Measurements from ENCODE around the gene MYLK4. TPM values are rescaled to one million over a fixed set of nuclear protein-coding genes. Genes with fewer than 3 reads are reported as not detected.

Gene MYLK4
- total and polyA plus RNA-seq, 4 donors = 0.07 to 0.65 (median 0.39) TPM

DNA sequence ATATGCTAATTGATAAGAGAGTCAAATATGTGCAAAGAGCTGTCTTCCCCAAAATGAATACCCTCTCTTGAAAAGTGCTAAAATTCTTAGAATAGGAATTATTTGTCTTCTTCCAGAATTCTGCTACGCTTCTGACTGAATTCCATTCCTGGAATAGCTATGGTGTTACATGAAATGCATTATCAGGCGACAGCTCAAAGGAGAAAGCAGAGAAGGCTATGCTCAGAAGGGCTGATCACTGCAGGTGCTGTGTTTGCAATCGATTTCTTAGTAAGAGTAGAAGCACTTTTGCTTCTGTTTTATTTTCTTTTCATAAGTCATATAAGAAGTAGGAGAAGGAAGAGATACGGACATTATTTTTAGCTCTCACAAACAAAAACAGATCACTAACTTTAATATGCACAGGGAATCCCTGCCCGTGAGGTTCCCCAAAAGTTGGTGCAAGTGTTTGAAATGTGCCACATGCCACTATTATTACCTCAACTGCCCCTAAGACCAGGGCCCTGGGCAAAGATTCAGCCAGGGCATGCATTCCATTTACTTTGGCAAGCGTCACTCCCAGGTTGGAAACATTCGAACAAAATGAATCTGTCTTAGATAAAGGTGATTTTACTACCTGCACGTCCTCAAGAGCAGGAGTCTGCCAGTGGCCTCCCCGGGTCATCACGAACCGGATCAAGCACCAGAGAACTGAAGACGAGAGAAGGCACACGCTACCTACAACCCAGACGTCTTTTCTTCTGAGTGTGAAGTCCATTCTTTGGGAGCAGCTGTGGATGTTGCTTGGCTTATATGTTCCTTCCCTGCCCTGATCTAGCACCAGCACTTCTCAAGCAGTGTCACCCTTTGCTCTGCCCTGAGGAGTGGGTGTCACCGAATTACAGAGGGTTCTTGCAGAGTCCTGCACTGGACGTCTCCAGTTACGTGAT, 7.2 kb downstream of the MYLK4 start:
- DNase-seq (ENCODE audit: low spot score) = no peak
- 48% methylated on average over 17 of the region's 17 CpGs for WGBS
- no peaks in the 10 kb centered on the region for H3K36me3 ChIP-seq (ENCODE audit: control insufficient read depth in 4 of 4, insufficient read depth in 3 of 4, low read depth in 1 of 4, low read length in 3 of 4)
- TF ChIP-seq YY1 (IDR thresholded peaks at IDR 0.05) = no peak
- no peak for TF ChIP-seq GABPA (IDR thresholded peaks at IDR 0.05 in 1 of 2, conservative IDR thresholded peaks at IDR 0.05 in 1 of 2)
- no peak for TF ChIP-seq SP1 (IDR thresholded peaks at IDR 0.05)
- TF ChIP-seq, protein P1, sequence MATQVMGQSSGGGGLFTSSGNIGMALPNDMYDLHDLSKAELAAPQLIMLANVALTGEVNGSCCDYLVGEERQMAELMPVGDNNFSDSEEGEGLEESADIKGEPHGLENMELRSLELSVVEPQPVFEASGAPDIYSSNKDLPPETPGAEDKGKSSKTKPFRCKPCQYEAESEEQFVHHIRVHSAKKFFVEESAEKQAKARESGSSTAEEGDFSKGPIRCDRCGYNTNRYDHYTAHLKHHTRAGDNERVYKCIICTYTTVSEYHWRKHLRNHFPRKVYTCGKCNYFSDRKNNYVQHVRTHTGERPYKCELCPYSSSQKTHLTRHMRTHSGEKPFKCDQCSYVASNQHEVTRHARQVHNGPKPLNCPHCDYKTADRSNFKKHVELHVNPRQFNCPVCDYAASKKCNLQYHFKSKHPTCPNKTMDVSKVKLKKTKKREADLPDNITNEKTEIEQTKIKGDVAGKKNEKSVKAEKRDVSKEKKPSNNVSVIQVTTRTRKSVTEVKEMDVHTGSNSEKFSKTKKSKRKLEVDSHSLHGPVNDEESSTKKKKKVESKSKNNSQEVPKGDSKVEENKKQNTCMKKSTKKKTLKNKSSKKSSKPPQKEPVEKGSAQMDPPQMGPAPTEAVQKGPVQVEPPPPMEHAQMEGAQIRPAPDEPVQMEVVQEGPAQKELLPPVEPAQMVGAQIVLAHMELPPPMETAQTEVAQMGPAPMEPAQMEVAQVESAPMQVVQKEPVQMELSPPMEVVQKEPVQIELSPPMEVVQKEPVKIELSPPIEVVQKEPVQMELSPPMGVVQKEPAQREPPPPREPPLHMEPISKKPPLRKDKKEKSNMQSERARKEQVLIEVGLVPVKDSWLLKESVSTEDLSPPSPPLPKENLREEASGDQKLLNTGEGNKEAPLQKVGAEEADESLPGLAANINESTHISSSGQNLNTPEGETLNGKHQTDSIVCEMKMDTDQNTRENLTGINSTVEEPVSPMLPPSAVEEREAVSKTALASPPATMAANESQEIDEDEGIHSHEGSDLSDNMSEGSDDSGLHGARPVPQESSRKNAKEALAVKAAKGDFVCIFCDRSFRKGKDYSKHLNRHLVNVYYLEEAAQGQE (IDR thresholded peaks at IDR 0.05) = no peak
- TF ChIP-seq, protein P2, sequence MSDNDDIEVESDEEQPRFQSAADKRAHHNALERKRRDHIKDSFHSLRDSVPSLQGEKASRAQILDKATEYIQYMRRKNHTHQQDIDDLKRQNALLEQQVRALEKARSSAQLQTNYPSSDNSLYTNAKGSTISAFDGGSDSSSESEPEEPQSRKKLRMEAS (IDR thresholded peaks at IDR 0.05) = no peak
- TF ChIP-seq TAF1 (conservative IDR thresholded peaks at IDR 0.05) = no peak
- TF ChIP-seq FOXA1 (IDR thresholded peaks at IDR 0.05) = no peak
- TF ChIP-seq FOXA2 (IDR thresholded peaks at IDR 0.05) = no peak
- TF ChIP-seq RXRA (IDR thresholded peaks at IDR 0.05) = peak in 1 of 2 donors; percentile 50
- TF ChIP-seq HNF4A (conservative IDR thresholded peaks at IDR 0.05) = peak in 1 of 2 donors; percentile 48
- no peak for TF ChIP-seq NR2F2 (IDR thresholded peaks at IDR 0.05)
- TF ChIP-seq JUND (IDR thresholded peaks at IDR 0.05) = peak in 1 of 2 donors; percentile 12
- TF ChIP-seq, protein P3, sequence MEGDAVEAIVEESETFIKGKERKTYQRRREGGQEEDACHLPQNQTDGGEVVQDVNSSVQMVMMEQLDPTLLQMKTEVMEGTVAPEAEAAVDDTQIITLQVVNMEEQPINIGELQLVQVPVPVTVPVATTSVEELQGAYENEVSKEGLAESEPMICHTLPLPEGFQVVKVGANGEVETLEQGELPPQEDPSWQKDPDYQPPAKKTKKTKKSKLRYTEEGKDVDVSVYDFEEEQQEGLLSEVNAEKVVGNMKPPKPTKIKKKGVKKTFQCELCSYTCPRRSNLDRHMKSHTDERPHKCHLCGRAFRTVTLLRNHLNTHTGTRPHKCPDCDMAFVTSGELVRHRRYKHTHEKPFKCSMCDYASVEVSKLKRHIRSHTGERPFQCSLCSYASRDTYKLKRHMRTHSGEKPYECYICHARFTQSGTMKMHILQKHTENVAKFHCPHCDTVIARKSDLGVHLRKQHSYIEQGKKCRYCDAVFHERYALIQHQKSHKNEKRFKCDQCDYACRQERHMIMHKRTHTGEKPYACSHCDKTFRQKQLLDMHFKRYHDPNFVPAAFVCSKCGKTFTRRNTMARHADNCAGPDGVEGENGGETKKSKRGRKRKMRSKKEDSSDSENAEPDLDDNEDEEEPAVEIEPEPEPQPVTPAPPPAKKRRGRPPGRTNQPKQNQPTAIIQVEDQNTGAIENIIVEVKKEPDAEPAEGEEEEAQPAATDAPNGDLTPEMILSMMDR (IDR thresholded peaks at IDR 0.05; ENCODE audit: low read depth, low read length, missing input control) = no peak
- no peaks in the 10 kb centered on the region for H3K9me3 ChIP-seq (ENCODE audit: control insufficient read depth in 4 of 4, low read length in 3 of 4)
- H3K9ac ChIP-seq (ENCODE audit: low read depth in 1 of 2, low read length in 2 of 2) = no peak overlapping the region
- H3K4me1 ChIP-seq (ENCODE audit: control insufficient read depth in 4 of 4, insufficient read depth in 4 of 4, low read length in 3 of 4) = peaks cover 0 to 20% (median 16%) of the 10 kb centered on the region in 4 donors
- H3K27me3 ChIP-seq (ENCODE audit: control insufficient read depth in 4 of 4, insufficient read depth in 4 of 4, low read length in 3 of 4) = no peaks in the 10 kb centered on the region
- H3K27ac ChIP-seq (ENCODE audit: low read depth in 1 of 2, low read length in 2 of 2) = no peak overlapping the region
- H3K4me3 ChIP-seq (ENCODE audit: low read depth in 1 of 3, low read length in 3 of 3) = peak overlapping the region in 1 of 3 donors; percentile 4

- no peak overlapping the region for H3K4me3 ChIP-seq (ENCODE audit: low read depth in 1 of 3, low read length in 3 of 3)
- TF ChIP-seq RXRA (IDR thresholded peaks at IDR 0.05) = no peak
- TF ChIP-seq, protein P1 (IDR thresholded peaks at IDR 0.05) = no peak
- no peak for TF ChIP-seq SP1 (IDR thresholded peaks at IDR 0.05)
- no peaks in the 10 kb centered on the region for H3K9me3 ChIP-seq (ENCODE audit: control insufficient read depth in 4 of 4, low read length in 3 of 4)
- H3K27me3 ChIP-seq (ENCODE audit: control insufficient read depth in 4 of 4, insufficient read depth in 4 of 4, low read length in 3 of 4) = no peaks in the 10 kb centered on the region
- DNase-seq (ENCODE audit: low spot score) = no peak
- WGBS = 97% methylated on average over 2 of the region's 2 CpGs
- no peak overlapping the region for H3K27ac ChIP-seq (ENCODE audit: low read depth in 1 of 2, low read length in 2 of 2)
- no peaks in the 10 kb centered on the region for H3K36me3 ChIP-seq (ENCODE audit: control insufficient read depth in 4 of 4, insufficient read depth in 3 of 4, low read depth in 1 of 4, low read length in 3 of 4)
- no peak overlapping the region for H3K9ac ChIP-seq (ENCODE audit: low read depth in 1 of 2, low read length in 2 of 2)
- H3K4me1 ChIP-seq (ENCODE audit: control insufficient read depth in 4 of 4, insufficient read depth in 4 of 4, low read length in 3 of 4) = peaks cover 0 to 20% (median 16%) of the 10 kb centered on the region in 4 donors
These were observed 9.0 kb downstream of the MYLK4 start for GRCh38 chr6:2741756-2742155.
